Lower leg skin (tissue), 4 donors: Measurements from ENCODE around the gene DPYD. TPM values are rescaled to one million over a fixed set of nuclear protein-coding genes. Genes with fewer than 3 reads are reported as not detected.

ENCODE experiments used
- DNase-seq, 2 donors: peaks; one replicate each; pipeline ENCODE4 v3.0.0-alpha.2; 2019; ENCODE audit warnings: low spot score in 2 of 2
- H3K4me3 ChIP-seq: fragments of 200-600 bp; sonication (generic); 2 replicates; pipeline ENCODE4 v1.5.1; 2017; ENCODE audit warnings: mild to moderate bottlenecking, low read depth; ENCODE audit not compliant: poor library complexity, severe bottlenecking
- CTCF ChIP-seq, 3 donors: fragments of 450-650 bp; IDR thresholded peaks; one replicate each; pipeline ENCODE4 v1.5.1; 2016; ENCODE audit warnings: antibody characterized with exemption in 3 of 3, mild to moderate bottlenecking in 3 of 3, moderate library complexity in 2 of 3
- POLR2A ChIP-seq, 2 donors: fragments of 450-650 bp; IDR thresholded peaks; one replicate each; pipeline ENCODE4 v1.6.1; 2016 to 2017; ENCODE audit warnings: antibody characterized with exemption in 2 of 2, mild to moderate bottlenecking in 1 of 2, moderate library complexity in 1 of 2
- WGBS, 2 donors: methylation state at CpG; one replicate each; pipeline ENCODE4 v1.1.5; 2018; 5-methylcytosine and 5-hydroxymethylcytosine counted together
- intact Hi-C: fragments of 100-400 bp; cut with DNase I; formaldehyde crosslinking; loops from one replicate; pipeline ENCODE4 v1.15.0; 2023; ENCODE audit warnings: low total_unique reads
- total RNA-seq, 4 donors: library from RNA; depleted of rRNA; stranded (reverse); fragments of >200 nt; gene quantifications; one replicate each; pipeline ENCODE4 v1.1.0, GENCODE V29; 2016

DPYD gene
- total RNA-seq, 4 donors from 2014 or later, result 10.6 to 16.1 (median 14.6) TPM

DNA sequence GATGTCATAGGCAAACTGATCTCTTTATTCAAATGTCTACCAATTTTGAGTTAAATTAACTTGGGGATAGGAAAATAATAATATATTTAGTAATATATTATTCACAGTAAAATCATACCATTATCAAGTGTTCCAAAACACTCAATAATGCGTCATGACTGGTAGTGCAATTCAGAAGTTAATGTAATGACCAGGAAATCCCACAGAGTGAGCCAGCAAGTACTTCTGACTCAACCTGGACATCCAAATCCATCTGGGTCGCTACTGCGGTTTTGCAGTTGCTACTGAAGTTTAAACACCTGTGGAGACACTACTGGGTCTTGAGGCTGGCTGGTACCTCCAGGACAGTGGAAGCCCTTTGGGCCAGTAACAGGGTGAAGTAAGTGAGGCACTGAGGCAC lies 44.8 kb downstream of the DPYD start:
- 93 to 94% methylated on average over 3 of the region's 3 CpGs for WGBS, 2 donors
- intact Hi-C loops, result no loop called here
- H3K4me3 ChIP-seq, result no peak overlapping the region
- TF ChIP-seq POLR2A (IDR thresholded peaks at IDR 0.05) (no peak), CTCF (IDR thresholded peaks at IDR 0.05) (no peak)
- DNase-seq, result no peak

DNA sequence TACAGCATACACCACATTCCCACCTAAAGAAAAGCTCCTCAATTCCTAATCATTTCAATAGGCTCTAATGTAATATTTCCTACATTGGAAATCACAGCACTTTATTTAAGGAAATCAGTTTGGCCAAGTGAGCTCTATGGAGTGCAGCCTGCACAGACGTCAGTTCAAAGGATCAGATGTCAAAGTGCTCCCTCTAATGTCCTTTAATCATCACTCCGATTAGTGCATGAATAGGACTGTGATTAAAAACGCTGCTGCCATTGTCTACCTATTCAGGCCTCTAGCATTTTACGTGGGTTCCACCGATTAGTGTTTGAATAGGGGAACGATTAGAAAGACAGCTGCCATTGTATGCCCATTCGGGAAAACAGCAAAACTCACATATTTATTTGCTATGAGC lies 50.2 kb downstream of the DPYD start:
- H3K4me3 ChIP-seq, result no peak overlapping the region
- intact Hi-C loops, result no loop called here
- WGBS, 2 donors, result 82 to 85% methylated on average over 7 of the region's 7 CpGs
- DNase-seq, result no peak
- no peak for TF ChIP-seq CTCF (IDR thresholded peaks at IDR 0.05)
- TF ChIP-seq POLR2A (IDR thresholded peaks at IDR 0.05), result no peak

DNA sequence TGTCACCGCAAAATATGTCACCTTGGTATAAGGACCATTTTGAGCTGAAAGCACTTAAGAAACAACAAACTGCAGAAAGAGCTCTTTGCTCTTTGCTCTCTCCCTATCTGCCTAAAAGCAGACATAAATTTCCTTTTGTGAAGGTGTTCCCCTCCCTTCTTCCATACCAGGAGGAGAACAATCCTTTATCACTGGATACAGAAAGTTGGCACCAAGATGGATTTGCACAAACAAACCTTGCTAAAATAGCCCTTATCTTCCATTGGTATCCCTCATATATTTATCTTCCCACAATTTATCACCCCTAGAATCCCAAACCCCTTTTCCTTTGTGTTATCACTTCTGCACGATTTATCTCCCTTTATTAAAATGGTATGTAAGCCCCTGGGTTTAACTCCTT lies 51.4 kb downstream of the DPYD start:
- TF ChIP-seq POLR2A (IDR thresholded peaks at IDR 0.05), result no peak
- TF ChIP-seq CTCF (IDR thresholded peaks at IDR 0.05), result no peak
- no peak for DNase-seq
- H3K4me3 ChIP-seq, result no peak overlapping the region
- 35 to 39% methylated on average over 2 of the region's 2 CpGs for WGBS, 2 donors
- intact Hi-C loops, result no loop called here

DNA sequence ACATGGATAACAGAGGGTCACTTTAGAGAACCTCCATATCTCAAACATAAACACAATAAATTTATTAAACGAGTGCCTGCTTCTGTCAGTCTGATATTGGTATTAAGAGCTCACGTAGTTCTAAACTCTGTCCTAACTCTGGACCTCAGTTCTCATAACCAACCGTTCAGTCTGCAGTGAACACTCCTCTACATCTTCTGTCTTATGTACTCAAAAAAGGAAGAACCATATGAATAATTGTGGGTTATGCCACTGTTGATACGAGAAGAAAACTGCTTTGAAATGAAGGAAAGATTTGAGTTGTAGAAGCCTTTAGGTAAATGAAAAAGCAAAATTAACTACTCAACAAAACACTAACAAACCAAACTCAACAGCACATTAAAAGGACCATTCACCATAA lies 53.7 kb downstream of the DPYD start:
- H3K4me3 ChIP-seq, result no peak overlapping the region
- TF ChIP-seq CTCF (IDR thresholded peaks at IDR 0.05) (no peak), POLR2A (IDR thresholded peaks at IDR 0.05) (no peak)
- DNase-seq, result no peak
- intact Hi-C loops, result no loop called here
- 93 to 98% methylated on average over 4 of the region's 4 CpGs for WGBS, 2 donors

GRCh38 chr1:97864615-97865014 lies 56.2 kb downstream of the DPYD start:
- no peak overlapping the region for H3K4me3 ChIP-seq
- 73 to 74% methylated on average over 5 of the region's 5 CpGs for WGBS, 2 donors
- TF ChIP-seq POLR2A (IDR thresholded peaks at IDR 0.05) (no peak), CTCF (IDR thresholded peaks at IDR 0.05) (no peak)
- intact Hi-C loops, result no loop called here
- DNase-seq, result no peak

DNA sequence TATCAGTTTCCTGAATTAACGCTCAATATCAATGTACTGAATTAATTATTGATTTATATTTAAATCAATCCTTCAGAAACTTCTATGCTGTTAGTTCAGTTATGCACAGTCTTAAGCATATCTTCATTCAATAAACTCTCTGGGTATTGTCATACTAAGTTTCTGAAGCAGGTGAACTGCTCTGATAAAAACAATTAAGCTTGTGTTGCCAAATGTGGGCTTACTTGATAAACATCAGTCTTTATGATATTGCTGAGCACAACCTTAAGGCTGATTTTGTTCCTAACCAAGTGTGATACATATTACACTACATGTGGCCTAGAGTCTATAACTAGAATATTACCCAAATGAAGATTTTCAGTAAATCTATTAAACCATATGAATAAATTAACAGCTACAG lies 67.6 kb downstream of the DPYD start:
- intact Hi-C loops, result no loop called here
- H3K4me3 ChIP-seq, result no peak overlapping the region
- TF ChIP-seq CTCF (IDR thresholded peaks at IDR 0.05), result no peak
- TF ChIP-seq POLR2A (IDR thresholded peaks at IDR 0.05), result no peak
- WGBS, 2 donors, result 96 to 98% methylated on average over 1 of the region's 1 CpG
- DNase-seq, result no peak
